ENCODE results near the gene CYP4F8. TPM values are rescaled to one million over a fixed set of nuclear protein-coding genes. Genes with fewer than 3 reads are reported as not detected.

Gene CYP4F8
- total RNA-seq, 2 donors from 2014 or later, result not detected

DNA sequence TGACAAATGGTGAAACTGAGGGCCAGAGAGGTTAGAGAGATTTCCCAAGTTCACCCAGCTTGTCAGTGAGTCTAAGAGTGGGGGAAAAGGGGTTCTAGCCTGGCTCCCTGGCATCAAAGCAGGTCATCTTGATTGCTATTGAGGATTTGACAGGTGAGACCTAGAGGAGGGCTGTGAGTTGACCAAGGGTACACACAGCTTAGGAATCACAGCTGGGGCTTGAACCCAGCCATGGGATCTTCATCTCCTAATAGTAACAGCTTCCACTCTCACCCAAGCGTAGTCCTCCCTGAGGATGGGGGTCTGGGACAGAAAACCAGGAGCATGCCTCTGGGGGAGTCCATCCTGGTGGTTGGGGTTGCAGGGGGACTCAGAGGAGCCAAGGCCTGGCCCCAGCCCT is 6.8 kb downstream of the CYP4F8 start:
- H3K4me1 ChIP-seq, result no peaks in the 10 kb centered on the region
- no peak overlapping the region for H3K4me3 ChIP-seq
- no peak overlapping the region for H3K27ac ChIP-seq
- no peaks in the 10 kb centered on the region for H3K27me3 ChIP-seq
- no peak for TF ChIP-seq CTCF (IDR thresholded peaks at IDR 0.05)
- no peaks in the 10 kb centered on the region for H3K36me3 ChIP-seq
- H3K9me3 ChIP-seq, result no peaks in the 10 kb centered on the region
- no peak for DNase-seq (ENCODE audit: low spot score)

DNA sequence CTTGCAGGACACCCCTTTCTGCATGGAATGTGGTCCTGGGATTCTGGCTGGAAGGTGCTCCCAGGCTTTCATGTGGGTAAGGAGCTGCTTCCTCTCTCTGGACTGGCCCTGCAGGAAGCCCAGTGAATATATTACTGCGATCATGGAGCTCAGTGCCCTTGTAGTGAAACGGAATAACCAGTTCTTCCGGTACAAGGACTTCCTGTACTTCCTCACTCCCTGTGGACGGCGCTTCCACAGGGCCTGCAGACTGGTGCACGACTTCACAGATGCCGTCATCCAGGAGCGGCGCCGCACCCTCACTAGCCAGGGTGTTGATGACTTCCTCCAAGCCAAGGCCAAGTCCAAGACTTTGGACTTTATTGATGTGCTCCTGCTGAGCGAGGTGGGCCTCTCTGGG is 8.0 kb downstream of the CYP4F8 start:
- Histone ChIP-seq H3K4me3 (no peak overlapping the region), H3K27ac (no peak overlapping the region), H3K36me3 (no peaks in the 10 kb centered on the region), H3K4me1 (no peaks in the 10 kb centered on the region), H3K27me3 (no peaks in the 10 kb centered on the region), H3K9me3 (no peaks in the 10 kb centered on the region)
- TF ChIP-seq CTCF (IDR thresholded peaks at IDR 0.05), result no peak
- DNase-seq (ENCODE audit: low spot score), result no peak

GRCh38 chr19:15623711-15624318 is 8.8 kb downstream of the CYP4F8 start:
- Histone ChIP-seq H3K36me3 (no peaks in the 10 kb centered on the region), H3K9me3 (no peaks in the 10 kb centered on the region), H3K4me1 (no peaks in the 10 kb centered on the region), H3K4me3 (no peak overlapping the region), H3K27ac (no peak overlapping the region), H3K27me3 (no peaks in the 10 kb centered on the region)
- TF ChIP-seq CTCF (IDR thresholded peaks at IDR 0.05), result no peak
- no peak for DNase-seq (ENCODE audit: low spot score)

DNA sequence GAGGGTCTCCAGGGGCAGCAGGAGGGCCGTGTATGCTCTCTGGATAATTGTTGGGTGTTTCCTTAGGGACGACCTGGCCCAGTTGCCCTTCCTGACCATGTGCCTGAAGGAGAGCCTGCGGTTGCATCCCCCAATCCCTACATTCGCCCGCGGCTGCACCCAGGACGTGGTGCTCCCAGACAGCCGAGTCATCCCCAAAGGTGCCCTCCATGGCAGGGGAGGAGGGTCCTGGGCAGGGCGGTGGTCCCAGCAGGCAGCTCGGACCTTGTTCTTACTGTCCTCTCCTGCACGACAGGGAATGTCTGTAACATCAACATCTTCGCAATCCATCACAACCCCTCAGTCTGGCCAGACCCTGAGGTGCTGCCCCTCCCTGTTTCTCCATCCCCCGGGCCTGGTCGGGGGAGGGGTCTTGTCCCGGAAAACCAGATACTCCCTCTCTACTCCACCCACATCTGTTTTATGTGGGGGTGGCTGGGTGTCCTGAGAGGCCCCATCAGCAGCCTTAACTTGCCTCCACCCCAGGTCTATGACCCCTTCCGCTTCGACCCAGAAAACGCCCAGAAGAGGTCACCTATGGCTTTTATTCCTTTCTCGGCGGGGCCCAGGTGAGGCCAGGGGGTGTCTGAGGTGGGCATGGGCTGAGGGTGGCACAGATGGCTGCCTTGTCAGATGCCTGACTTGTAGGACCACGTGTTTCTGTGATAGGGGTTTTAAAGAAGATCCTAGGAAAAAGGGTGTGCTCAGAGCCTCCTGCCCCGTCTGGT is 13.4 kb downstream of the CYP4F8 start:
- no peak for TF ChIP-seq CTCF (IDR thresholded peaks at IDR 0.05)
- no peaks in the 10 kb centered on the region for H3K4me1 ChIP-seq
- H3K27me3 ChIP-seq, result no peaks in the 10 kb centered on the region
- no peak for DNase-seq (ENCODE audit: low spot score)
- H3K27ac ChIP-seq, result no peak overlapping the region
- H3K36me3 ChIP-seq, result no peaks in the 10 kb centered on the region
- H3K4me3 ChIP-seq, result no peak overlapping the region
- no peaks in the 10 kb centered on the region for H3K9me3 ChIP-seq

- Histone ChIP-seq H3K4me3 (no peak overlapping the region), H3K27me3 (no peaks in the 10 kb centered on the region), H3K27ac (no peak overlapping the region), H3K9me3 (no peaks in the 10 kb centered on the region), H3K4me1 (no peaks in the 10 kb centered on the region), H3K36me3 (no peaks in the 10 kb centered on the region)
- DNase-seq (ENCODE audit: low spot score), result peak; percentile 75
- TF ChIP-seq CTCF (IDR thresholded peaks at IDR 0.05), result peak; percentile 95
Observed at GRCh38 chr19:15629003-15629880, 14.2 kb downstream of the CYP4F8 start.

Measured in right atrium auricular region (tissue), 2 donors.